UCSD-AML1 (cell line): ENCODE results near the gene QRICH2.
"Not testable (repeated sequence)": the region's sequence is repeated elsewhere in the genome, so short reads cannot be mapped to it uniquely, and the experiment has no call there.

Experiments used
- DNase-seq: peaks from one replicate; lab custom pipeline; 2025; ENCODE audit not compliant: unreplicated experiment; lab: John Stamatoyannopoulos, UW

QRICH2 gene

GRCh38 chr17:76252040-76252954, 55.8 kb downstream of the QRICH2 start:
- peak; percentile 59 for DNase-seq

- no peak for DNase-seq
Observed at GRCh38 chr17:76251478-76252039, 56.5 kb downstream of the QRICH2 start.

GRCh38 chr17:76250141-76250540, 57.9 kb downstream of the QRICH2 start:
- no peak for DNase-seq

DNA sequence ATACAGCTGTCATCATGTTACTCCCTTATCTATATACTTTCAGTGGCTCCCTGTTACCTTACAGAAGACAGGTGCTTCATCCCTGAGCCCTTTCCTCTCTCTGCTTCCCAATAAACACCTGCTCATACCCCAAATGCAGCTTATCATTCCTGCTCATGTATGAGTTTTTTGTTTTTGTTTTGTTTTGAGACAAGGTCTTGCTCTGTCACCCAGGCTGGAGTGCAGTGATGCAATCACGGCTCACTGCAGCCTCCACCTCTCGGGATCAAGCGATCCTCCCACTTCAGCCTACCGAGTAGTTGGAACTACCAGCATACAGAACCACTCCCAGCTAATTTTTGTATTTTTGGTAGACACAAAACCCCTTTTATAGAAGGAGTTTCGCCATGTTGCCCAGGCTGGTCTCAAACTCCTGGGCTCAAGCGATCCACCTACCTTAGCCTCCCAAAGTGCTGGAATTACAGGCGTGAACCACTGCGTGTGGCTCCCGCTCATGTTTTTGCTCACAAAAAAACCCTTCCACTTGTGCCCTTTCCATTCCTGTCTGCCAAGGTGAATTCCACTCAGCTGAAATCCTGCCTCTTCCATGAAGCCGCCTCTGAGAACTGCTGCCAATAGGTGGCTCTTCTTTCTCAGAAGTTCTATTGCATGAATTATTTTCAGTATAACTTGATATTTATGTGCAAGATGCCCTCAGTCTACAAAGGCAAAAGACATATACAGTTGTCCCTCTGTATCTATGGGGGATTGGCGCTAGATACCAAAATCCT, 59.9 kb downstream of the QRICH2 start:
- no peak for DNase-seq

- DNase-seq = no peak
Observed at GRCh38 chr17:76247304-76247703, 60.8 kb downstream of the QRICH2 start.

- no peak for DNase-seq
Observed at GRCh38 chr17:76246080-76247066, 61.7 kb downstream of the QRICH2 start.

DNA sequence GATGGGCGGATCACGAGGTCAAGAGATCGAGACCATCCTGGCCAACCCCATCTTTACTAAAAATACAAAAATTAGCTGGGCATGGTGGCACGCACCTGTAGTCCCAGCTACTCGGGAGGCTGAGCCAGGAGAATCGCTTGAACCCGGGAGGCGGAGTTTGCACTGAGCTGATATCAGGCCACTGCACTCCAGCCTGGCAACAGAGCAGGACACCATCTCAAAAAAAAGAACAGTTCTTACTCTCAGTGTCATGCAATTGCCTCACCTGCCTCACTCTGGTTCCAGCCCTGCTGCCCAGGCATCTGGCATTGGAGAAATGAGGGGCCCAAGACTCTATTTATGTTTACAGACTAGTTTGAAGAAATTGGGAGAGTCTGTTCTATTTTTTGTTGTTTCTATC, 63.4 kb downstream of the QRICH2 start:
- DNase-seq = not testable (repeated sequence)

DNA sequence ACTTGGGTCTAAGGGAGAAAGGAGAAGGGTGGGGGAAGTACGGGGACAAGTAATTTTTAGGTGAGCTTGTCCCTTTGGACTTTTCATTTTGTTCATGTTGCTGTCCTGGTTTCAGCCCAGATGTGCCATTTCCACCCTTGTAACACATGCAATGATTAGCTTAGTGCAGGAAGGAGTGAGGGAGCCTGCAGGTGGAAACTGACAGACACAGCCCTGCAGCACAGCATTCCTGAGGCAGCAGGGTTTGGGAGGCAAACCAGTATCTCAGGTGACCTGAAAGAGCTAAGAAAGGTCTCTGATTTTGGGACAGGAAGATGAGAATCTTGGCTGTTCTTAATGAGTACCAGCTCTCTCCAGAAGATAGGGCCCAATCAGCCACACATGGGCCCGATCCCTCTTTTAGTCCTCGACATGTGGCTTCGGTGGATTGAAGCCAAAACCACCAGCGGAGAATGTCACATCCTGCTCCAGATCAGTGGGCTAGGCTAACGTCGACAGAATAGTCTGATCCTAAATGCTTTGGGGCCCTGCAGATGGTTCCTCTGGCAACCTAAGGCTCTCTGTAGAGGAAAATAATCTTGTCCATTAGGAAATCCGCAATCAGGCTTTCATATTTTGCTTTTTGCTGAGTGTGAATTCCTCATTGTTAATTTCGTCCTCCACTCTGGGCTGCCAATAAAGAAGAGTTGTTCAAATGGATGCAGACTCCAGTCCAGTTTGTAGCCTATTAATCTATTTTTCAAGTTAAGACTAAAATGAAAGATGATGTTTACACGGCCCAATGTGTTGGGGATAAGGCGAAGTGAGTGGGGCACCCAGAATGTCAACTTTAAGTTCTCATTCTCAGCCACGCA, 64.0 kb downstream of the QRICH2 start:
- peak; percentile 36 for DNase-seq

DNA sequence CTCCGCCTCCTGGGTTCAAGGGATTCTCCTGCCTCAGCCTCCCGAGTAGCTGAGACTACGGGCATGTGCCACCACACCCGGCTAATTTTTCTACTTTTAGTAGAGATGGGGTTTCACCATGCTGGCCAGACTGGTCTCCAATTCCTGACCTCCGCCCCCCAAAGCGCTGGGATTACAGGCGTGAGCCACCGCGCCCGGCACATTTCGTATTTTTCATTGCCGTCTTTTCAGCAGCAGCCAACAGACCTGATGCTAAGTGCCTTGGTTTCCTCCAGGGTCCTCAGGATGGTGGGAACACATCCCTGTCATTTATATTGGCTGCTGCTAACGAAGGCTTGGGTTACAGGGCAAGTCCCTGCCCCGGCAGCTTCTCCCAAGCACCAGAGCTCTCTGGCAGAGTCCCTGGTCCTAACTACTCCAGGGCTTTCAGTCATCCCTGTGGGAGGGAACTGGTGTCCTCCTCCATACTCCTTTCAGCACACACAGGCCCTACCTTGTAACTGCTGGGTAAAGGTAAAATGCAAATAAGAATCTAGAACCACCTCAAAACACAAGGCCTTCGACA, 66.3 kb downstream of the QRICH2 start:
- DNase-seq = no peak

DNA sequence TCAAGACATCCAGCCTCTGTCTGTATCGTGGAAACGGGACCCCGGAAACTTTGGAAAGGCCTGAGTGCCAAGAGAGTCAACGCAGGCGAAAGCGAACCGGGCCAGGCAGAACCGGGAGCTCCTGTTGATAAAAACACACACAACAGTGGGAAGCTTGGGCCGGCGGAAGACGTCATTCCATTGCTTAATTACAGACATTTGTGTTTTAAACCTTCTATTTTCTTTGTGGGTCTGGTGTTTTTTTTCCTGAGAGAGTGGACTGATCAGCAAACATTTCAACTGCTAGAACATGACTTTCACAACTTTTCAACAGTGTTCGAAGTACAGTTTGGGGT, 66.9 kb downstream of the QRICH2 start:
- DNase-seq = no peak

DNA sequence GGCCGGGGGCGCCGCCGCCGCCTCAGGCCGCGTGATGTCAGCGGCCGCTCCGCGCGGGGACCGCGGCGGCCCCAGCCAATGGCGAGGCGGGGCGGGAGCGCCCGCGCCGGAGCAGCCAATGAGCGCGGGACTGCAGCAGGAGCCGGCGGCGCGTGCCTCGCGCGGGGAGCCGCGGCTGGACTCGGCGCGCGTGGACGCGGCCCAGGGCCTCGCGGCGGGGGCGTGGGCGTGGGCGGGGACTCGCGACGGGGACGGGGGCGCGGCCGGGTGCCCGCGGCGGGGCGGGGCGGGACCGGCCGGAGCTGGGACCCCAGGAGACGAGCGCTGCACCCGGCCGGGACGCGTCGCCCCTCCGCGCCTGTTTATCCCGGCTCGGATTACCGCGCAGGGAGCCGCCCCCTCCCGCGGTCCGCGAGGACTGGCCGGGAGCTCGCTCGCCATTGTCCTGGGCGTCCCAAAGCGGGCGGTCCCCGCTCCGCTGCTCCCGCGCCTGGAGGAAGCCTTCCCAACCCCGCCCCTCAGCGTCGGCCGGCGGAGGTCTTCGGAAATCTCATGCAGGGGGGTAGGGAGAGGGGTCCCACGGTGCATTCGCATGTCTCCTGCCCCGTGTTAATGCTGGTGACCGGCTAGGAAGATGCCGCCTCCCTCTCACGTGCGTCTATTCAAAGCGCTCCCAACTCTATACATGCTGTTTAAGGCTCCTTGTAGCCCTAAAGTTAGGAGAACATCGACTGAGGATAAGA, 67.4 kb downstream of the QRICH2 start, which contains the start of gene RNF157:
Gene RNF157, minus strand, starts transcription at position 33 of the 743 bp plus-strand sequence. CDS start 253 bp downstream, outside the sequence.
- DNase-seq = peak; percentile 42

DNA sequence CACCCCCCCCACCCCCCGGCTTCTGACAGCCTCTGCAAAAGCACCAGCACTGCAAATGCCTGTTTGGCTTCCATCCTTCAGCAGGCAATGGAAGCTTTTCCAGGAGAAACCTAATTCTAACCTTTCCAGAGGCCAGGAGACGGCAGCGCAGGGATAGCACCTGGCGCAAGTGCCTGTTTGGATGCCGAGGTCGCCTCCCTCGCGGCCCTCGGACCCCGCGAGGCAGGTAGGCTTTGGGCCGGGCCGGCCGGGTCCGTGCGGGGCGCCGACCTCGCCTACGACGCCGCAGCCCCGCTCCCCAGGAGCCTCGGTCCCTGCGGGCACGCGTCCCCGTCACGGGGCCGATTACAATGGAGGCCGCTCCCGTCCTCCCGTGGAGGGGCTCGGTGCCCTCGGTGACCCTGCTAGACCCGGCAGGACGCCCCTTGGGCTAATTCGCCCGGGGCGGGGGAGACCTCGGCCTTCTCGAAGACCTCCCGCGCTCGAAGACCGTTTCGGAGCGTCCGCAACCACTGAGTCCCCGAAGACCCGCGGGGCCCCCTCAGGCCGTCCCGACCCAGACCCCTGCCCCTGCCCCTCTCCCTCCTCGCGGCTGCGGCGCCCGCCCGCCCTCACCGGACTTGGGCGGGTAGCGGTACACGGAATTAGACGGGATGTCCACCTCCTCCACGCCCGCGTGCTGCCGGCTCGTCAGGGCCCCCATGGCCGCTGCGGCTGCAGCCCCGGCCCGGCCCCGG, 68.4 kb downstream of the QRICH2 start:
- no peak for DNase-seq

DNA sequence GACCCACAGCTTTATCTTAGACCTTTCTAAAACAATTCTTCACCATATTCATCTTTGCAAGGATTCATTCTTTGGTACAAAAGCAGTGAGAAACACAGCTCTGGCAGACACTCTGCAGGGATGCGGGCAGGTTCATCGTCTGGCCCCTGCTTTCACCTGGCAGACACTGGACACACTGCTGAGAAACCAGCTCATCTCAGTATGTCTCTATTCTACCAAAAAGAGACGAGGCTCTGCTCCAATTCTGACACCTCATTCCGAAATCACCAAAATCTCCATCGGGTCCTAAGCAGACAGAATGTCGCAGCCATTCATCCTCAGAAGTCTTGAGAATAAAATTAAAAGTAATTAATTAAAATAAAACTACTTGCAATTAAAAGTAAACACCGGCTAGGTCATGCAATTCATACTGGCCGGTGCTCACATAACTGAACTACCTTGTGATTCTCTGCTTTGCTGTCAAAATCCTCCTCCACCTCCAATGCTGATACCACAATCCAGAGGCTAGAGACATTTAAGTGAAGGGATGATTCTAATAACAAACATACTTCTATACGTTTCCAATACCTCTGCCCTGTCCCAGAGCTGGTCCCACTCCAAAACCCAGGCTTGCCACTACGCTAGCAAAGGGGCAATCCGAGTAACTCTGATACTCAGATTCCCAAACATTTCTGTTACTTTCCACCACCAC, 69.1 kb downstream of the QRICH2 start:
- no peak for DNase-seq

GRCh38 chr17:76237859-76238313, 70.2 kb downstream of the QRICH2 start:
- DNase-seq = no peak

DNA sequence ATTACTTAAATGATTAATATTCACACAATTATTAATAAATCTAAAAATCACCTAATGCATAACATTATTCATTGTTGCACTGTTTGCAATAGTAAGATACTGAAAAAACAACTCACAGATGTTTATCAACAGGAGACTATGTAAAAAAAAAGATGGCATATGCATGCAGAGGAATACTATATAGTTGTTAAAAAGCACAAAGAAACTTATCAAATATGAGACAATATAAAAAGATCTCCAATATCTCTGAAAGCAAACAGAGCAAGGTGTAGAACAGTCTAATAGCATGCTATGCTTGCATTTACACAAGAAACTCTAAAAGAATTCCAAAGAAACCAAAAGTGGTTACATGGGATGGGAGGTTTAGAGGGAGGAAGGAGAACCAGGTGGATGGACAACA, 71.5 kb downstream of the QRICH2 start:
- DNase-seq = no peak

DNA sequence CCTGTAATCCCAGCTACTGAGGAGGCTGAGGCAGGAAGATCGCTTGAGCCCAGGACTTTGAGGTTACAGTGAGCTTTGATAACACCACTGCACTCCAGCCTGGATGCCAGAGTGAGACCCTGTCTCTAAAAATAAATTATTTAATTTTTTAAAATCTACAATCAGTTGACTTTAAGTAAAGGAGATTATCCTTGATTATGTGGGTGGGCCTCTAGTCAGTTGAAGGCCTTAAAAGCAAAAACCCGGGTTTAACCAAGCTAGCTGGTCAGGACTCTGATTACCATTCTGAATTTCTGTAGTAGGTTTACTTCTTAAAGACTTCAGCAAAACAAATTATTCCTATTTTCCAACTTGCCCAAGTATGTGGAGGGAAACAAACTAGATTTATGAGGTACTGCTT, 72.2 kb downstream of the QRICH2 start:
- DNase-seq = no peak

- DNase-seq = no peak
Observed at GRCh38 chr17:76234354-76234679, 73.8 kb downstream of the QRICH2 start.
